Activated B cell treated with CpG ODN at 0.5 μM for 24 hours (primary cell): ENCODE results near the gene GRB7. TPM values are rescaled to one million over a fixed set of nuclear protein-coding genes. Genes with fewer than 3 reads are reported as not detected.
"Not testable (repeated sequence)": the region's sequence is repeated elsewhere in the genome, so short reads cannot be mapped to it uniquely, and the experiment has no call there.

Experiments
- ATAC-seq: fragments of 200-7000 bp; cut with Tn5 transposase; one replicate; pipeline ENCODE4 v1.10.0; 2021; ENCODE audit warnings: low read depth, mild to moderate bottlenecking, moderate library complexity
- CTCF ChIA-PET: fragments of 350-600 bp; sonication (Branson Sonifier 250); formaldehyde crosslinking; loops from one replicate; lab custom pipeline; 2021; ENCODE audit warnings: antibody characterized with exemption; lab: Charles Lee
- POLR2A ChIA-PET: fragments of 350-600 bp; sonication (Branson Sonifier 250); formaldehyde crosslinking; loops from one replicate; lab custom pipeline; 2021; ENCODE audit warnings: antibody characterized with exemption; lab: Charles Lee
- DNase-seq: peaks from one replicate; pipeline ENCODE4 v3.0.0; 2022
- H3K27ac Mint-ChIP-seq: one replicate; pipeline ENCODE4 v1.8.0; 2020; ENCODE audit warnings: mixed read lengths
- H3K27me3 Mint-ChIP-seq: one replicate; pipeline ENCODE4 v1.8.0; 2021; ENCODE audit warnings: mixed read lengths
- H3K36me3 Mint-ChIP-seq: one replicate; pipeline ENCODE4 v1.8.0; 2021; ENCODE audit warnings: low read depth, mixed read lengths
- H3K4me1 Mint-ChIP-seq: one replicate; pipeline ENCODE4 v1.8.0; 2021; ENCODE audit warnings: mixed read lengths
- H3K4me3 Mint-ChIP-seq: one replicate; pipeline ENCODE4 v1.8.0; 2020; ENCODE audit warnings: mild to moderate bottlenecking, mixed read lengths
- H3K9me3 Mint-ChIP-seq: one replicate; pipeline ENCODE4 v1.8.0; 2020; ENCODE audit warnings: mixed read lengths
- intact Hi-C: fragments of 100-400 bp; cut with micrococcal nuclease; formaldehyde crosslinking; loops from one replicate; pipeline ENCODE4 v1.15.1; 2024
- total RNA-seq: library from RNA; stranded (reverse); gene quantifications from 2 replicates; pipeline ENCODE4 v1.2.3, GENCODE V29; 2022
- TF ChIP-seq, protein P1 (sequence below): fragments of 200-600 bp; IDR thresholded peaks from one replicate; pipeline ENCODE4 v1.8.0; 2022; ENCODE audit warnings: antibody characterized with exemption, mild to moderate bottlenecking

Gene GRB7
- total RNA-seq, 1 donor from 2014 or later = 0.44 TPM

DNA sequence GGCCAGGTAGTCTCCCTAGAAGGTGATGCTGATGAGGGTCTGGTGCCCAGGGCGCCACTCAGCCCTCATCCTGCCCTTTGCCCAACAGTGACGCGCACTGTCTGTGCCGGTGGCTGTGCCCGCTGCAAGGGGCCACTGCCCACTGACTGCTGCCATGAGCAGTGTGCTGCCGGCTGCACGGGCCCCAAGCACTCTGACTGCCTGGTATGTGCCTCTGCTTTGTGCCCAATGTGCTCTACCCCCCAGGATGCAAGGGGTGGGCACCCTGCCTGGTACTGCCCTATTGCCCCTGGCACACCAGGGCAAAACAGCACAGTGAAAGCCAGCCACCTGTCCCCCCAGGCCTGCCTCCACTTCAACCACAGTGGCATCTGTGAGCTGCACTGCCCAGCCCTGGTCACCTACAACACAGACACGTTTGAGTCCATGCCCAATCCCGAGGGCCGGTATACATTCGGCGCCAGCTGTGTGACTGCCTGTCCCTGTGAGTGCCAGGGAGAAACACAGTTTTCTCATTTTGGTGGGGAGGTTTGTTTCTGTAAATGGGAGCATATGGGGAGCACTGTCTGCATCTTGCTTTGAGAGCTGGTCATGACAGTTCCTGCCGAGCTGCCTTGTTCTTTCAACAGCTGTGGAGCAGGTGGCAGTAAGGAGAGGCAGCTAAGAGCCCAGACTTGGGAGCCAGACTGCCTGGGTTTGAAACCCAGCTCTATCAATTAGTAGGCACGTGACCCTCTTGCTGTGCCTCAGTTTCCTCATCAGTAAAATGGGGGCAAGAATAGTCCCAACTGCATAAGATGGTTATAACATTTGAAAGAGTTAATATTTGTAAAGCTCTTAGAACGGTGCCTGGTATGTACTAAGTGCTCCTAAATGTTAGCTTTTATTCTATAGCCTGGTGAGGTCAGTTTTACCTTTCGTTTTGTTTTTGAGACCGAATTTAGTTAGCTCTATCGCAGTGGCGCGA, 27.5 kb upstream of the GRB7 start:
- Mint-ChIP-seq H3K9me3 (no peaks in the 10 kb centered on the region), H3K27me3 (no peaks in the 10 kb centered on the region), H3K36me3 (no peaks in the 10 kb centered on the region), H3K4me3 (no peak overlapping the region), H3K27ac (no peak overlapping the region), H3K4me1 (peaks cover 13% of the 10 kb centered on the region)
- intact Hi-C loops = no loop called here
- ChIA-PET POLR2A (no interaction called here), CTCF (no interaction called here)
- TF ChIP-seq, protein P1, sequence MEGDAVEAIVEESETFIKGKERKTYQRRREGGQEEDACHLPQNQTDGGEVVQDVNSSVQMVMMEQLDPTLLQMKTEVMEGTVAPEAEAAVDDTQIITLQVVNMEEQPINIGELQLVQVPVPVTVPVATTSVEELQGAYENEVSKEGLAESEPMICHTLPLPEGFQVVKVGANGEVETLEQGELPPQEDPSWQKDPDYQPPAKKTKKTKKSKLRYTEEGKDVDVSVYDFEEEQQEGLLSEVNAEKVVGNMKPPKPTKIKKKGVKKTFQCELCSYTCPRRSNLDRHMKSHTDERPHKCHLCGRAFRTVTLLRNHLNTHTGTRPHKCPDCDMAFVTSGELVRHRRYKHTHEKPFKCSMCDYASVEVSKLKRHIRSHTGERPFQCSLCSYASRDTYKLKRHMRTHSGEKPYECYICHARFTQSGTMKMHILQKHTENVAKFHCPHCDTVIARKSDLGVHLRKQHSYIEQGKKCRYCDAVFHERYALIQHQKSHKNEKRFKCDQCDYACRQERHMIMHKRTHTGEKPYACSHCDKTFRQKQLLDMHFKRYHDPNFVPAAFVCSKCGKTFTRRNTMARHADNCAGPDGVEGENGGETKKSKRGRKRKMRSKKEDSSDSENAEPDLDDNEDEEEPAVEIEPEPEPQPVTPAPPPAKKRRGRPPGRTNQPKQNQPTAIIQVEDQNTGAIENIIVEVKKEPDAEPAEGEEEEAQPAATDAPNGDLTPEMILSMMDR = no peak
- ATAC-seq (no peak), DNase-seq (no peak)

DNA sequence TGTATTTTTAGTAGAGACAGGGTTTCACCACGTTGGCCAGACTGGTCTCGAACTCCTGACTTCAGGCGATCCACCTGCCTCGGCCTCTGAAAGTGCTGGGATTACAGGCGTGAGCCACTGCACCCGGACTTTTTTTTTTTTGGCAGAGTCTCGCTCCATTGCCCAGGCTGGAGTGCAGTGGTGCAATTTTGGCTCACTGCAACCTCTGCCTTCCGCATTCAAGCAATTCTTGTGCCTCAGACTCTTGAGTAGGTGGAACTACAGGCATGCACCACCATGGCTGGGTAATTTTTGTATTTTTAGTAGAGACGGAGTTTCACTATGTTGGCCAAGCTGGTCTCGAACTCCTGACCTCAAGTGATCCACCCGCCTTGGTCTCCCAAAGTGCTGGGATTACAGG, 26.7 kb upstream of the GRB7 start:
- H3K27me3 Mint-ChIP-seq, H3K36me3 Mint-ChIP-seq, H3K27ac Mint-ChIP-seq, intact Hi-C loops, CTCF ChIA-PET, POLR2A ChIA-PET, H3K9me3 Mint-ChIP-seq, H3K4me3 Mint-ChIP-seq, DNase-seq, ATAC-seq: not testable (repeated sequence)
- peaks cover 13% of the 10 kb centered on the region for H3K4me1 Mint-ChIP-seq

DNA sequence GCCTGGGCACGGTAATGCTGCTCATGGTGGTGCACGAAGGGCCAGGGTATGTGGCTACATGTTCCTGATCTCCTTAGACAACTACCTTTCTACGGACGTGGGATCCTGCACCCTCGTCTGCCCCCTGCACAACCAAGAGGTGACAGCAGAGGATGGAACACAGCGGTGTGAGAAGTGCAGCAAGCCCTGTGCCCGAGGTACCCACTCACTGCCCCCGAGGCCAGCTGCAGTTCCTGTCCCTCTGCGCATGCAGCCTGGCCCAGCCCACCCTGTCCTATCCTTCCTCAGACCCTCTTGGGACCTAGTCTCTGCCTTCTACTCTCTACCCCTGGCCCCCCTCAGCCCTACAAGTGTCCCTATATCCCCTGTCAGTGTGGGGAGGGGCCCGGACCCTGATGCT, 25.9 kb upstream of the GRB7 start:
- ChIA-PET POLR2A (no interaction called here), CTCF (no interaction called here)
- Mint-ChIP-seq H3K4me1 (peaks cover 10% of the 10 kb centered on the region), H3K36me3 (no peaks in the 10 kb centered on the region), H3K27ac (no peak overlapping the region), H3K4me3 (no peak overlapping the region), H3K9me3 (no peaks in the 10 kb centered on the region), H3K27me3 (no peaks in the 10 kb centered on the region)
- TF ChIP-seq, protein P1 = no peak
- ATAC-seq (no peak), DNase-seq (no peak)
- intact Hi-C loops = no loop called here

DNA sequence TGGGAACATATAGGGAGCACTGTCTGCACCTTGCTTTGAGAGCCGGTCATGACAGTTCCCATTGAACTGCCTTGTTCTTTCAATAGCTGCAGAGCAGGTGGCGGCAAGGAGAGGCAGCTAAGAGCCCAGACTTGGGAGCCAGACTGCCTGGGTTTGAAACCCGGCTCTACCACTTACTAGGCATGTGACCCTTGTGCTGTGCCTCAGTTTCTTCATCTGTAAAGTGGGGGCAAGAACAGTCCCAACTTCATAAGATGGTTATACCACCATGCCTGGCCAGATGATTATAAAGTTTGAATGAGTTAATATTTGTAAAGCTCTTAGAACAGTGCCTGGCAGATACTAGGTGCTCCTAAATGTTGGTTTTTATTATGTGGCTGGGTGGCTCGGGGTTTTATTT, 23.5 kb upstream of the GRB7 start:
- peaks cover 5% of the 10 kb centered on the region for H3K4me1 Mint-ChIP-seq
- ChIA-PET CTCF (no interaction called here), POLR2A (interaction anchor here (0.7 kb wide), 2 partner anchors 10 to 34 kb away, joined by 3 read pairs; no protein-coding TSS in a partner anchor)
- TF ChIP-seq, protein P1 = no peak
- intact Hi-C loops = no loop called here
- ATAC-seq = no peak
- H3K4me3 Mint-ChIP-seq = no peak overlapping the region
- H3K36me3 Mint-ChIP-seq = no peaks in the 10 kb centered on the region
- no peaks in the 10 kb centered on the region for H3K9me3 Mint-ChIP-seq
- H3K27me3 Mint-ChIP-seq = no peaks in the 10 kb centered on the region
- H3K27ac Mint-ChIP-seq = no peak overlapping the region
- DNase-seq = no peak

DNA sequence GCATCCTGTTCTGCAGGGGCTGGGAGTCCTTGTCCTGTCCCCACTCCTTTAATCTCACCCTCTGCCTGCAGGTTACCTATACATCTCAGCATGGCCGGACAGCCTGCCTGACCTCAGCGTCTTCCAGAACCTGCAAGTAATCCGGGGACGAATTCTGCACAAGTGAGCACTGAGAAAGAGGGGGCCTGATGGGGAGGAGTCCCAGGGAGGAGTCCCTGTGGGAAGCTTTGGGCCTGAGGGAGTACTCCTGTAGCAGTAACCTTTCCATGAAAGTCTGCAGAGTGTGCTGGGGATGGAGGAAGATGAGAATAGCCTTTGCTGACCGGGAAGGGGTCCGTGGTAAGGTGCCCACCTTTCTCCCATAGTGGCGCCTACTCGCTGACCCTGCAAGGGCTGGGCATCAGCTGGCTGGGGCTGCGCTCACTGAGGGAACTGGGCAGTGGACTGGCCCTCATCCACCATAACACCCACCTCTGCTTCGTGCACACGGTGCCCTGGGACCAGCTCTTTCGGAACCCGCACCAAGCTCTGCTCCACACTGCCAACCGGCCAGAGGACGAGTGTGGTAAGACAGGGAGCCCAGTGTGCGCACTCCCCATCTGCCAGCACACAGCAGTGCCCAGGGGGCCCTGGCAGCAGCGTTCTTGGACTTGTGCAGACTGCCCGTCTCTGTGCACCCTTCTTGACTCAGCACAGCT, 22.2 kb upstream of the GRB7 start:
- TF ChIP-seq, protein P1 = no peak
- ChIA-PET POLR2A (no interaction called here), CTCF (no interaction called here)
- H3K27ac Mint-ChIP-seq = no peak overlapping the region
- no peak overlapping the region for H3K4me3 Mint-ChIP-seq
- no peaks in the 10 kb centered on the region for H3K4me1 Mint-ChIP-seq
- no peaks in the 10 kb centered on the region for H3K36me3 Mint-ChIP-seq
- no peaks in the 10 kb centered on the region for H3K27me3 Mint-ChIP-seq
- intact Hi-C loops = no loop called here
- no peak for DNase-seq
- no peaks in the 10 kb centered on the region for H3K9me3 Mint-ChIP-seq
- ATAC-seq = no peak
